Measurements from ENCODE around the gene ATP8B4.

The ATP8B4 gene, protein sequence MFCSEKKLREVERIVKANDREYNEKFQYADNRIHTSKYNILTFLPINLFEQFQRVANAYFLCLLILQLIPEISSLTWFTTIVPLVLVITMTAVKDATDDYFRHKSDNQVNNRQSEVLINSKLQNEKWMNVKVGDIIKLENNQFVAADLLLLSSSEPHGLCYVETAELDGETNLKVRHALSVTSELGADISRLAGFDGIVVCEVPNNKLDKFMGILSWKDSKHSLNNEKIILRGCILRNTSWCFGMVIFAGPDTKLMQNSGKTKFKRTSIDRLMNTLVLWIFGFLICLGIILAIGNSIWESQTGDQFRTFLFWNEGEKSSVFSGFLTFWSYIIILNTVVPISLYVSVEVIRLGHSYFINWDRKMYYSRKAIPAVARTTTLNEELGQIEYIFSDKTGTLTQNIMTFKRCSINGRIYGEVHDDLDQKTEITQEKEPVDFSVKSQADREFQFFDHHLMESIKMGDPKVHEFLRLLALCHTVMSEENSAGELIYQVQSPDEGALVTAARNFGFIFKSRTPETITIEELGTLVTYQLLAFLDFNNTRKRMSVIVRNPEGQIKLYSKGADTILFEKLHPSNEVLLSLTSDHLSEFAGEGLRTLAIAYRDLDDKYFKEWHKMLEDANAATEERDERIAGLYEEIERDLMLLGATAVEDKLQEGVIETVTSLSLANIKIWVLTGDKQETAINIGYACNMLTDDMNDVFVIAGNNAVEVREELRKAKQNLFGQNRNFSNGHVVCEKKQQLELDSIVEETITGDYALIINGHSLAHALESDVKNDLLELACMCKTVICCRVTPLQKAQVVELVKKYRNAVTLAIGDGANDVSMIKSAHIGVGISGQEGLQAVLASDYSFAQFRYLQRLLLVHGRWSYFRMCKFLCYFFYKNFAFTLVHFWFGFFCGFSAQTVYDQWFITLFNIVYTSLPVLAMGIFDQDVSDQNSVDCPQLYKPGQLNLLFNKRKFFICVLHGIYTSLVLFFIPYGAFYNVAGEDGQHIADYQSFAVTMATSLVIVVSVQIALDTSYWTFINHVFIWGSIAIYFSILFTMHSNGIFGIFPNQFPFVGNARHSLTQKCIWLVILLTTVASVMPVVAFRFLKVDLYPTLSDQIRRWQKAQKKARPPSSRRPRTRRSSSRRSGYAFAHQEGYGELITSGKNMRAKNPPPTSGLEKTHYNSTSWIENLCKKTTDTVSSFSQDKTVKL

GRCh38 chr15:50119063-50120040, at the start of gene ATP8B4:
Gene ATP8B4 (minus strand): TSS chr15:50119233. CDS start chr15:50106966, 12,267 bp downstream.
- Histone ChIP-seq H3K27me3 (ENCODE audit: insufficient read depth, low read length) (no peaks in the 10 kb centered on the region), H3K36me3 (ENCODE audit: insufficient read depth, low read length) (no peaks in the 10 kb centered on the region), H3K4me2 (ENCODE audit: low read length) (no peak within 1 kb of the TSS), H4K20me1 (ENCODE audit: insufficient read depth, low read length) (no peaks in the 10 kb centered on the region), H3F3A (ENCODE audit: insufficient read depth, low read length) (no peaks in the 10 kb centered on the region), H3K4me1 (ENCODE audit: insufficient read depth, low read length, severe bottlenecking) (no peaks in the 10 kb centered on the region), H3K4me3 (ENCODE audit: low read depth, low read length, poor library complexity, severe bottlenecking) (no peak within 1 kb of the TSS), H3K27ac (ENCODE audit: low read depth, low read length, poor library complexity, severe bottlenecking) (no peak within 1 kb of the TSS), H3K9me3 (ENCODE audit: low read length) (no peaks in the 10 kb centered on the region), H3K79me2 (ENCODE audit: insufficient read depth, low read length) (no peaks in the 10 kb centered on the region), H3K9ac (ENCODE audit: low read length) (no peak within 1 kb of the TSS), H3K9me2 (ENCODE audit: low read depth, low read length) (no peaks in the 10 kb centered on the region), H2AFZ (ENCODE audit: low read length) (no peak within 1 kb of the TSS)
- no peak for TF ChIP-seq CTCF (IDR thresholded peaks at IDR 0.05; ENCODE audit: low read length)
- no peak for TF ChIP-seq EZH2 (IDR thresholded peaks at IDR 0.05; ENCODE audit: borderline replicate concordance, low read length)

- Histone ChIP-seq H4K20me1 (ENCODE audit: insufficient read depth, low read length) (no peaks in the 10 kb centered on the region), H3K9ac (ENCODE audit: low read length) (no peak overlapping the region), H3K4me3 (ENCODE audit: low read depth, low read length, poor library complexity, severe bottlenecking) (no peak overlapping the region), H3K27ac (ENCODE audit: low read depth, low read length, poor library complexity, severe bottlenecking) (no peak overlapping the region), H3F3A (ENCODE audit: insufficient read depth, low read length) (no peaks in the 10 kb centered on the region), H3K4me1 (ENCODE audit: insufficient read depth, low read length, severe bottlenecking) (no peaks in the 10 kb centered on the region), H3K27me3 (ENCODE audit: insufficient read depth, low read length) (no peaks in the 10 kb centered on the region), H3K9me3 (ENCODE audit: low read length) (no peaks in the 10 kb centered on the region), H3K4me2 (ENCODE audit: low read length) (no peak overlapping the region), H2AFZ (ENCODE audit: low read length) (no peak overlapping the region), H3K36me3 (ENCODE audit: insufficient read depth, low read length) (no peaks in the 10 kb centered on the region), H3K79me2 (ENCODE audit: insufficient read depth, low read length) (no peaks in the 10 kb centered on the region), H3K9me2 (ENCODE audit: low read depth, low read length) (no peaks in the 10 kb centered on the region)
- TF ChIP-seq CTCF (IDR thresholded peaks at IDR 0.05; ENCODE audit: low read length) (no peak), EZH2 (IDR thresholded peaks at IDR 0.05; ENCODE audit: borderline replicate concordance, low read length) (no peak)
These were observed 49.3 kb upstream of the ATP8B4 start for GRCh38 chr15:50168379-50168778.
